ENCODE data around the gene NLK. TPM values are rescaled to one million over a fixed set of nuclear protein-coding genes. Genes with fewer than 3 reads are reported as not detected.
A peak's percentile ranks its signal among the peaks of the same experiment; 100 is the strongest.
"Not testable (repeated sequence)": the region's sequence is repeated elsewhere in the genome, so short reads cannot be mapped to it uniquely, and the experiment has no call there.

The NLK gene
- total and polyA plus RNA-seq, 2 donors: 18.8 to 23.5 TPM

DNA sequence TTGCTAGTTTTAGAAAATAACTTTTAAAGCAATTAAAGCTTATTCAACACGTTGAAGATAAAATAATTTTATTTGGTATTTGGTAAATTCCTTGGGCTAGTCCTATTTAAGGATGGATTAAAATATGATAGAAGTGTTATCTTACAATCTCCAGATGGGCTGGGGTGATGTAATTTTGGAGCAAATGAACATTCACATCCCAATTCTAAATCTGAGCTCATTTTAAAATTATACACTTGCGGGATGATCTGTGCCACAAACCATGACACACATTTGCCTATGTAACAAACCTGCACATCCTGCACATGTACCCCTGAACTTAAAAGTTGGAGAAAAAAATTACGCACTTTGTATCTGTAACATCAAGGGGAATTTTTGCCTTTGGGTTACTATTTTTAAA lies 31.5 kb downstream of the NLK start:
- no peak overlapping the region for H3K4me3 ChIP-seq (ENCODE audit: low read length in 2 of 2)
- H3K4me1 ChIP-seq (ENCODE audit: control insufficient read depth in 2 of 2, insufficient read depth in 2 of 2, low read length in 2 of 2): peaks cover 0 to 3% of the 10 kb centered on the region in 2 donors
- peaks cover 0 to 3% of the 10 kb centered on the region in 2 donors for H3K36me3 ChIP-seq (ENCODE audit: control insufficient read depth in 2 of 2, insufficient read depth in 2 of 2, low read length in 1 of 2)
- H3K9me3 ChIP-seq (ENCODE audit: control insufficient read depth in 2 of 2, insufficient read depth in 1 of 2, low read length in 1 of 2): no peaks in the 10 kb centered on the region
- no peak overlapping the region for H3K27ac ChIP-seq (ENCODE audit: low read depth in 1 of 2, low read length in 1 of 2)
- no peaks in the 10 kb centered on the region for H3K27me3 ChIP-seq (ENCODE audit: control insufficient read depth in 2 of 2, insufficient read depth in 1 of 2, low read length in 1 of 2)
- 97% methylated on average over 3 of the region's 3 CpGs for WGBS
- no peak for DNase-seq (ENCODE audit: low read depth in 6 of 9, low spot score in 9 of 9)

DNA sequence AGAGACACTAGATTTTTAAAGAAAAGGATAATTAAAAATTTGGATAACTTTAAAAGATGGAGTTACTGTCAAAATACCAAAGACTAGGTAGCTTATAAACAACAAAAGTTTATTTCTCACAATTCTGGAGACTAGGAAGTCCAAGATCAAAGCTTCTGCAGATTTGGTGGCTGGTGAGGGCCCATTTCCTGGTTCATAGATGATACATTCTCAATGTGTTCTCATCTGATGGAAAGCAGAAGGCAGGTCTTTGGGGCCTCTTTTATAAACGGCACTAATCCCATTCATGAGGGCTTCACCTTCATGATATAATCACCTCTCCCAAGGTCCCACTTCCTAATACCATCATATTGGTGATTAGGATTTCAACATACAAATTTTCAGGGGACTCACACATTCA lies 33.7 kb downstream of the NLK start:
- WGBS: 83% methylated on average over 1 of the region's 1 CpG
- peak in 3 of 9 donors; percentile 4 to 41 (median 18) for DNase-seq (ENCODE audit: low read depth in 6 of 9, low spot score in 9 of 9)
- H3K36me3 ChIP-seq (ENCODE audit: control insufficient read depth in 2 of 2, insufficient read depth in 2 of 2, low read length in 1 of 2): peaks cover 0 to 3% of the 10 kb centered on the region in 2 donors
- no peaks in the 10 kb centered on the region for H3K27me3 ChIP-seq (ENCODE audit: control insufficient read depth in 2 of 2, insufficient read depth in 1 of 2, low read length in 1 of 2)
- no peak overlapping the region for H3K4me3 ChIP-seq (ENCODE audit: low read length in 2 of 2)
- peaks cover 0 to 3% of the 10 kb centered on the region in 2 donors for H3K4me1 ChIP-seq (ENCODE audit: control insufficient read depth in 2 of 2, insufficient read depth in 2 of 2, low read length in 2 of 2)
- no peak overlapping the region for H3K27ac ChIP-seq (ENCODE audit: low read depth in 1 of 2, low read length in 1 of 2)
- H3K9me3 ChIP-seq (ENCODE audit: control insufficient read depth in 2 of 2, insufficient read depth in 1 of 2, low read length in 1 of 2): no peaks in the 10 kb centered on the region

DNA sequence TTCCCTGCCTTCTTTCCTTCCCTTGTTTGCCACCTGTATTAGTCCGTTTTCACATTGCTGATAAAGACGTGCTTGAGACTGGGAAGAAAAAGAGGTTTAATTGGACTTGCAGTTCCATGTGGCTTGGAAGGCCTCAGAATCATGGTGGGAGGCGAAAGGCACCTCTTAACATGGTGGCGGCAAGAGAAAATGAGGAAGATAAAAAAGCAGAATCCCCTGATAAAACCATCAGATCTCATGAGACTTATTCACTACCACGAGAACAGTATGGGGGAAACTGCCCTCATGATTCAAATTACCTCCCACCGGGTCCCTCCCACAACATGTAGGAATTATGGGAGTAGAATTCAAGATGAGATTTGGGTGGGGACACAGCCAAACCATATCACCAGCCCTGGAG lies 34.7 kb downstream of the NLK start:
- H3K27ac ChIP-seq (ENCODE audit: low read depth in 1 of 2, low read length in 1 of 2); H3K9me3 ChIP-seq (ENCODE audit: control insufficient read depth in 2 of 2, insufficient read depth in 1 of 2, low read length in 1 of 2); H3K27me3 ChIP-seq (ENCODE audit: control insufficient read depth in 2 of 2, insufficient read depth in 1 of 2, low read length in 1 of 2); H3K4me3 ChIP-seq (ENCODE audit: low read length in 2 of 2); H3K4me1 ChIP-seq (ENCODE audit: control insufficient read depth in 2 of 2, insufficient read depth in 2 of 2, low read length in 2 of 2); H3K36me3 ChIP-seq (ENCODE audit: control insufficient read depth in 2 of 2, insufficient read depth in 2 of 2, low read length in 1 of 2); DNase-seq (ENCODE audit: low read depth in 6 of 9, low spot score in 9 of 9): not testable (repeated sequence)
- 93% methylated on average over 6 of the region's 6 CpGs for WGBS

GRCh38 chr17:28078341-28079229 lies 36.1 kb downstream of the NLK start:
- no peaks in the 10 kb centered on the region for H3K27me3 ChIP-seq (ENCODE audit: control insufficient read depth in 2 of 2, insufficient read depth in 1 of 2, low read length in 1 of 2)
- no peaks in the 10 kb centered on the region for H3K9me3 ChIP-seq (ENCODE audit: control insufficient read depth in 2 of 2, insufficient read depth in 1 of 2, low read length in 1 of 2)
- H3K27ac ChIP-seq (ENCODE audit: low read depth in 1 of 2, low read length in 1 of 2): no peak overlapping the region
- 74% methylated on average over 3 of the region's 3 CpGs for WGBS
- H3K4me1 ChIP-seq (ENCODE audit: control insufficient read depth in 2 of 2, insufficient read depth in 2 of 2, low read length in 2 of 2): no peaks in the 10 kb centered on the region
- no peak overlapping the region for H3K4me3 ChIP-seq (ENCODE audit: low read length in 2 of 2)
- DNase-seq (ENCODE audit: low read depth in 6 of 9, low spot score in 9 of 9): no peak
- peaks cover 0 to 3% of the 10 kb centered on the region in 2 donors for H3K36me3 ChIP-seq (ENCODE audit: control insufficient read depth in 2 of 2, insufficient read depth in 2 of 2, low read length in 1 of 2)

- Histone ChIP-seq H3K27me3 (ENCODE audit: control insufficient read depth in 2 of 2, insufficient read depth in 1 of 2, low read length in 1 of 2) (no peaks in the 10 kb centered on the region), H3K36me3 (ENCODE audit: control insufficient read depth in 2 of 2, insufficient read depth in 2 of 2, low read length in 1 of 2) (peaks cover 0 to 3% of the 10 kb centered on the region in 2 donors), H3K9me3 (ENCODE audit: control insufficient read depth in 2 of 2, insufficient read depth in 1 of 2, low read length in 1 of 2) (no peaks in the 10 kb centered on the region), H3K4me3 (ENCODE audit: low read length in 2 of 2) (no peak overlapping the region), H3K27ac (ENCODE audit: low read depth in 1 of 2, low read length in 1 of 2) (no peak overlapping the region), H3K4me1 (ENCODE audit: control insufficient read depth in 2 of 2, insufficient read depth in 2 of 2, low read length in 2 of 2) (no peaks in the 10 kb centered on the region)
- WGBS: 94% methylated on average over 2 of the region's 2 CpGs
- DNase-seq (ENCODE audit: low read depth in 6 of 9, low spot score in 9 of 9): no peak
These were observed 39.0 kb downstream of the NLK start for GRCh38 chr17:28081467-28081866.

DNA sequence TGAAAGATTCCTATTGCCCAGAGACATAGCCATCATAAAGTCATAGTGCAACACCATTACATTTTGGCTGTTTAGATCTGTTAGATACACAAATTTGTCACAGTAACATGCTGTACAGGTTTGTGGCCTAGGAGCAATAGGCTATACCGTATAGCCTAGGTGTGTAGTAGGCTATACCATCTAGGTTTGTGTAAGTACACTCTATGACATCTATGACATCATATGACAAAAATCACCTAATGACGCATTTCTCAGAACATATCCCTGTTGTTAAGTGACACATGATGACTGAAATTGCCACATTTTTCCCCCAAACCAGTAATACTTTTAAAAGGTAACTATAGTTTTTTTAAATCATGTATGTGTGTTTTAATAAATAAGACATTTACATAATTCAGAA lies 43.3 kb downstream of the NLK start:
- over 99% methylated on average over 2 of the region's 2 CpGs for WGBS
- DNase-seq (ENCODE audit: low read depth in 6 of 9, low spot score in 9 of 9): no peak
- Histone ChIP-seq H3K4me3 (ENCODE audit: low read length in 2 of 2) (no peak overlapping the region), H3K36me3 (ENCODE audit: control insufficient read depth in 2 of 2, insufficient read depth in 2 of 2, low read length in 1 of 2) (no peaks in the 10 kb centered on the region), H3K27ac (ENCODE audit: low read depth in 1 of 2, low read length in 1 of 2) (no peak overlapping the region), H3K4me1 (ENCODE audit: control insufficient read depth in 2 of 2, insufficient read depth in 2 of 2, low read length in 2 of 2) (no peaks in the 10 kb centered on the region), H3K9me3 (ENCODE audit: control insufficient read depth in 2 of 2, insufficient read depth in 1 of 2, low read length in 1 of 2) (no peaks in the 10 kb centered on the region), H3K27me3 (ENCODE audit: control insufficient read depth in 2 of 2, insufficient read depth in 1 of 2, low read length in 1 of 2) (no peaks in the 10 kb centered on the region)

GRCh38 chr17:28086519-28086918 lies 44.0 kb downstream of the NLK start:
- H3K27ac ChIP-seq (ENCODE audit: low read depth in 1 of 2, low read length in 1 of 2): no peak overlapping the region
- no peaks in the 10 kb centered on the region for H3K27me3 ChIP-seq (ENCODE audit: control insufficient read depth in 2 of 2, insufficient read depth in 1 of 2, low read length in 1 of 2)
- 97% methylated on average over 4 of the region's 4 CpGs for WGBS
- no peaks in the 10 kb centered on the region for H3K4me1 ChIP-seq (ENCODE audit: control insufficient read depth in 2 of 2, insufficient read depth in 2 of 2, low read length in 2 of 2)
- H3K4me3 ChIP-seq (ENCODE audit: low read length in 2 of 2): no peak overlapping the region
- no peaks in the 10 kb centered on the region for H3K9me3 ChIP-seq (ENCODE audit: control insufficient read depth in 2 of 2, insufficient read depth in 1 of 2, low read length in 1 of 2)
- DNase-seq (ENCODE audit: low read depth in 6 of 9, low spot score in 9 of 9): no peak
- no peaks in the 10 kb centered on the region for H3K36me3 ChIP-seq (ENCODE audit: control insufficient read depth in 2 of 2, insufficient read depth in 2 of 2, low read length in 1 of 2)

- Histone ChIP-seq H3K9me3 (ENCODE audit: control insufficient read depth in 2 of 2, insufficient read depth in 1 of 2, low read length in 1 of 2) (no peaks in the 10 kb centered on the region), H3K27me3 (ENCODE audit: control insufficient read depth in 2 of 2, insufficient read depth in 1 of 2, low read length in 1 of 2) (no peaks in the 10 kb centered on the region), H3K4me1 (ENCODE audit: control insufficient read depth in 2 of 2, insufficient read depth in 2 of 2, low read length in 2 of 2) (no peaks in the 10 kb centered on the region), H3K36me3 (ENCODE audit: control insufficient read depth in 2 of 2, insufficient read depth in 2 of 2, low read length in 1 of 2) (no peaks in the 10 kb centered on the region), H3K4me3 (ENCODE audit: low read length in 2 of 2) (no peak overlapping the region), H3K27ac (ENCODE audit: low read depth in 1 of 2, low read length in 1 of 2) (no peak overlapping the region)
- no peak for DNase-seq (ENCODE audit: low read depth in 6 of 9, low spot score in 9 of 9)
These were observed 45.3 kb downstream of the NLK start for GRCh38 chr17:28087743-28088142.

- Histone ChIP-seq H3K27ac (ENCODE audit: low read depth in 1 of 2, low read length in 1 of 2) (no peak overlapping the region), H3K27me3 (ENCODE audit: control insufficient read depth in 2 of 2, insufficient read depth in 1 of 2, low read length in 1 of 2) (no peaks in the 10 kb centered on the region), H3K9me3 (ENCODE audit: control insufficient read depth in 2 of 2, insufficient read depth in 1 of 2, low read length in 1 of 2) (no peaks in the 10 kb centered on the region), H3K4me3 (ENCODE audit: low read length in 2 of 2) (no peak overlapping the region), H3K36me3 (ENCODE audit: control insufficient read depth in 2 of 2, insufficient read depth in 2 of 2, low read length in 1 of 2) (no peaks in the 10 kb centered on the region), H3K4me1 (ENCODE audit: control insufficient read depth in 2 of 2, insufficient read depth in 2 of 2, low read length in 2 of 2) (no peaks in the 10 kb centered on the region)
- WGBS: 98% methylated on average over 4 of the region's 4 CpGs
- DNase-seq (ENCODE audit: low read depth in 6 of 9, low spot score in 9 of 9): no peak
These were observed 48.1 kb downstream of the NLK start for GRCh38 chr17:28090551-28090950.

All from thymus (tissue), 11 donors.